Neural crest cell (in vitro differentiated cells): ENCODE measurements around the gene CEACAM19. TPM values are rescaled to one million over a fixed set of nuclear protein-coding genes. Genes with fewer than 3 reads are reported as not detected.
A peak's percentile ranks its signal among the peaks of the same experiment; 100 is the strongest.
"Not testable (repeated sequence)": the region's sequence is repeated elsewhere in the genome, so short reads cannot be mapped to it uniquely, and the experiment has no call there.

Experiments
- DNase-seq: peaks from one replicate; pipeline ENCODE4 v3.0.0; 2021; ENCODE audit warnings: low read depth, mixed read lengths, low spot score
- H3K27ac Mint-ChIP-seq: one replicate; pipeline ENCODE4 v1.8.0; 2021; ENCODE audit warnings: mild to moderate bottlenecking, mixed read lengths; ENCODE audit not compliant: unreplicated experiment
- H3K27me3 Mint-ChIP-seq: 2 replicates; pipeline ENCODE4 v1.8.0; 2021; ENCODE audit warnings: low read depth, mild to moderate bottlenecking, mixed read lengths
- H3K36me3 Mint-ChIP-seq: 2 replicates; pipeline ENCODE4 v1.8.0; 2021; ENCODE audit warnings: low read depth, mild to moderate bottlenecking, mixed read lengths
- H3K4me1 Mint-ChIP-seq: 2 replicates; pipeline ENCODE4 v1.8.0; 2021; ENCODE audit warnings: mixed read lengths
- H3K4me3 Mint-ChIP-seq: one replicate; pipeline ENCODE4 v1.8.0; 2021; ENCODE audit warnings: mild to moderate bottlenecking, mixed read lengths
- H3K9me3 Mint-ChIP-seq: 2 replicates; pipeline ENCODE4 v1.8.0; 2021; ENCODE audit warnings: mixed read lengths
- total RNA-seq: library from RNA; stranded (reverse); gene quantifications from 2 replicates; pipeline ENCODE4 v1.2.1, GENCODE V29; 2021
- TF ChIP-seq, protein P1 (sequence below): fragments of 200-600 bp; sonication (generic); conservative IDR thresholded peaks from 2 replicates; pipeline ENCODE4 v1.5.0; 2021; ENCODE audit warnings: antibody characterized with exemption, mild to moderate bottlenecking

CEACAM19 gene
- total RNA-seq, 1 donor from 2014 or later, result 6.1 TPM

DNA sequence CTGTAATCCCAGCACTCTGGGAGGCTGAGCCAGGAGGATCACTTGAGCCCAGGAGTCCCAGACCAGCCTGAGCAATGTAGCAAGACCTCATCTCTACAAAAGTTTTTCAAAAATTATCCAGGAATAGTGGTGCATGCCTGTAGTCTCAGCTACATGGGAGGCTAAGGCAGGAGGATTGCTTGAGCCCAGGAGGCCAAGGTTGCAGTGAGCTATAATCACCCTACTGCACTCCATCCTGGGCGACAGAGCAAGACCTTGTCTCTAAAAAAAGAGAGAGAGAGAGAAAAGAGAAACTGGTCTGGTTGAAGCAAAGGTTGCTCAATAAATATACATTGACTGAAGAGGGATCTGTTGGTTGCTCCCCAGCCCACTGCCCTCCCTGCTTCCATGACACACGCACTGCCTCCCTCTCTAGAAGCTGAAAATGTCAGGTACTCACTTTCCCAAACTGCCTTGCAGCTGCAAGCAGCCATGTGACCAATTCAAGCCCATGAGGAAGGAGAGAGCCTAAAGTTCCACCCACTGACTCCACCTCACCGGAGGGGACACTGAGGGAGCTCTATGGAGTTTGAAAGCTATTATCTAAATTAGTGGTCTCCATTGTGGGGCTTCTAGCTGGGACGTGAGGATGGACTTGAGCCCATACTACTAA lies 41.7 kb downstream of the CEACAM19 start:
- Mint-ChIP-seq H3K4me1 (no peaks in the 10 kb centered on the region), H3K4me3 (no peak overlapping the region), H3K27ac (no peak overlapping the region), H3K36me3 (no peaks in the 10 kb centered on the region), H3K27me3 (peaks cover 2% of the 10 kb centered on the region), H3K9me3 (peaks cover 2% of the 10 kb centered on the region)
- TF ChIP-seq, protein P1, sequence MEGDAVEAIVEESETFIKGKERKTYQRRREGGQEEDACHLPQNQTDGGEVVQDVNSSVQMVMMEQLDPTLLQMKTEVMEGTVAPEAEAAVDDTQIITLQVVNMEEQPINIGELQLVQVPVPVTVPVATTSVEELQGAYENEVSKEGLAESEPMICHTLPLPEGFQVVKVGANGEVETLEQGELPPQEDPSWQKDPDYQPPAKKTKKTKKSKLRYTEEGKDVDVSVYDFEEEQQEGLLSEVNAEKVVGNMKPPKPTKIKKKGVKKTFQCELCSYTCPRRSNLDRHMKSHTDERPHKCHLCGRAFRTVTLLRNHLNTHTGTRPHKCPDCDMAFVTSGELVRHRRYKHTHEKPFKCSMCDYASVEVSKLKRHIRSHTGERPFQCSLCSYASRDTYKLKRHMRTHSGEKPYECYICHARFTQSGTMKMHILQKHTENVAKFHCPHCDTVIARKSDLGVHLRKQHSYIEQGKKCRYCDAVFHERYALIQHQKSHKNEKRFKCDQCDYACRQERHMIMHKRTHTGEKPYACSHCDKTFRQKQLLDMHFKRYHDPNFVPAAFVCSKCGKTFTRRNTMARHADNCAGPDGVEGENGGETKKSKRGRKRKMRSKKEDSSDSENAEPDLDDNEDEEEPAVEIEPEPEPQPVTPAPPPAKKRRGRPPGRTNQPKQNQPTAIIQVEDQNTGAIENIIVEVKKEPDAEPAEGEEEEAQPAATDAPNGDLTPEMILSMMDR, result no peak
- DNase-seq, result no peak

DNA sequence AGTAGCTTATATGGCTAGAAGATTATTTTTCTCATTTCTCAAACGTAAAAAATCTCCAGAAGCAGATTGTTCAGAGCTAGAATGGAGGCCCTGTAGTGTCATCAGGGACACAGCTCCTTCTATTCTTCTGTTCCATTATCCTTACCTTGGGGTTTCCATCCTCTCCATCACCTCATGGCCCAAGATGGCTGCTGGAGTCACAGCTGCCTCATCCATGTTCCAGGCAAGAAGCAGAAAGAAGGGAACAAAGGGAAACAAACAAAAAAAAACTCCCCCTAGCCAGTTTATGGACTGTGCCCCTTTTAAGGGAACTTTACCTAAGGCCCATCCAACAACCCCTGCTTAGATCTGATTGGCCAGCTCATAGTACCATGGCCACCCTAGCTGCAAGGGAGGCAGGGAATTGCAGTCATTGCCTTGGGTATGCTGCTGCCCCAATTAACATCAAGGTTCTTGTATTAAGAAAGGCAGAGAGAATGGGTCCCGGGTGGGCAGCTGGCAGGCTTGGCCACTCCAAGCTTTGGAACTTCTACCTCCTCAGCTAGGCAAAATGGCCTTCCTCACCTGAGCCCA lies 43.4 kb downstream of the CEACAM19 start:
- no peak overlapping the region for H3K27ac Mint-ChIP-seq
- H3K27me3 Mint-ChIP-seq, result peaks cover 2% of the 10 kb centered on the region
- DNase-seq, result no peak
- H3K4me3 Mint-ChIP-seq, result no peak overlapping the region
- peaks cover 9% of the 10 kb centered on the region for H3K4me1 Mint-ChIP-seq
- TF ChIP-seq, protein P1, result no peak
- H3K9me3 Mint-ChIP-seq, result peaks cover 2% of the 10 kb centered on the region
- no peaks in the 10 kb centered on the region for H3K36me3 Mint-ChIP-seq

- H3K4me1 Mint-ChIP-seq, result peaks cover 9% of the 10 kb centered on the region
- H3K27me3 Mint-ChIP-seq, result peaks cover 2% of the 10 kb centered on the region
- no peak for DNase-seq
- H3K36me3 Mint-ChIP-seq, result no peaks in the 10 kb centered on the region
- H3K4me3 Mint-ChIP-seq, result no peak overlapping the region
- peaks cover 2% of the 10 kb centered on the region for H3K9me3 Mint-ChIP-seq
- H3K27ac Mint-ChIP-seq, result no peak overlapping the region
- TF ChIP-seq, protein P1, result no peak
These were observed 46.3 kb downstream of the CEACAM19 start for GRCh38 chr19:44717603-44718002.

- no peak for DNase-seq
- Mint-ChIP-seq H3K9me3 (peaks cover 2% of the 10 kb centered on the region), H3K27me3 (peaks cover 2% of the 10 kb centered on the region), H3K4me3 (no peak overlapping the region), H3K27ac (peak overlapping the region; percentile 67), H3K36me3 (no peaks in the 10 kb centered on the region), H3K4me1 (peaks cover 9% of the 10 kb centered on the region)
- TF ChIP-seq, protein P1, result no peak
These were observed 47.4 kb downstream of the CEACAM19 start for GRCh38 chr19:44718441-44719261.

- Mint-ChIP-seq H3K27ac (no peak overlapping the region), H3K4me1 (peaks cover 9% of the 10 kb centered on the region), H3K4me3 (no peak overlapping the region), H3K36me3 (no peaks in the 10 kb centered on the region), H3K9me3 (peaks cover 2% of the 10 kb centered on the region), H3K27me3 (peaks cover 4% of the 10 kb centered on the region)
- TF ChIP-seq, protein P1, result no peak
- no peak for DNase-seq
These were observed 48.0 kb downstream of the CEACAM19 start for GRCh38 chr19:44719262-44719701.

GRCh38 chr19:44720396-44720795 lies 49.1 kb downstream of the CEACAM19 start:
- H3K4me3 Mint-ChIP-seq, H3K4me1 Mint-ChIP-seq, H3K27me3 Mint-ChIP-seq: not testable (repeated sequence)

More at GRCh38 chr19:44720396-44720795, 49.1 kb downstream of the CEACAM19 start:
- not testable (repeated sequence) for H3K27ac Mint-ChIP-seq, H3K36me3 Mint-ChIP-seq, H3K9me3 Mint-ChIP-seq, DNase-seq
